ENCODE results near the gene UNC13A.

DNA sequence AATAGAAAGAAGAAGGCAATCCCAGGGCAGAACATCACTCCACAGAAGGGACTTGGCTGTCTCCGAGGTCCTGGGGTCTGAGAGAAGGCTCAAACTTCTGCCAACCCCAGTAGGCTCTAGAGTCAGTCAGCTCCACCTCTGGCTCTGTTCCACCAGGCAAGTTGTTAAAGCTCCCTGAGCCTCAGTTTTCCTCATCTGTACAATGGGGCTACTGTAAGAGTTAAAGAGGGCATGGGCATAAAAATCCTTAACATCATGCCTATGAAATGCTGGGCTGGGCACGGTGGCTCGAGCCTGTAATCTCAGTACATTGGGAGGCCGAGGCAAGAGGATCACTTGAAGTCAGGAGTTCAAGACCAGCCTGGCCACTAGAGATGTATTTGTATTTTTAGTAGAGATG lies 5.1 kb downstream of the UNC13A start:
- TF ChIP-seq ARNT (IDR thresholded peaks at IDR 0.05) (no peak), NFRKB (IDR thresholded peaks at IDR 0.05) (no peak)
